ENCODE measurements around the gene DDB1. TPM values are rescaled to one million over a fixed set of nuclear protein-coding genes. Genes with fewer than 3 reads are reported as not detected.

The DDB1 gene
- total RNA-seq, 1 donor from 2014 or later = 113 TPM

DNA sequence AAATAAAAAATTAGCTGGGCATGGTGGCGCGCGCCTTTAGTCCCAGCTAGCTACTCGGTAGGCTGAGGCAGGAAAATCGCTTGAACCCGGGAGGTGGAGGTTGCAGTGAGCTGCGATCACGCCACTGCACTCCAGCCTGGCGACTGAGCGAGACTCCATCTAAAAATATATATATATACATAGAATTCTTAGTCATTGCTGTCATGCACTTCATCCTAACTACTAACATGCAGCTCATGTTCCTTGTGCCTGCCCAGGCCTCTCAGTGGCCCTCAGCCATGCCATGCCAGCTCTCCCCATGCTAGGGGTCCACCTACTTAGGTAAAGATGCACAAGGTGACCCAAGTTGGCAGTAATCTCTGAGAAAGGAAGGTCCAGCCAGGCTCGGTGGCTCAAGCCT is 25.7 kb upstream of the DDB1 start:
- no peak for ATAC-seq
- DNase-seq (ENCODE audit: missing footprints) = no peak
- intact Hi-C loops (cut with DNase I) = no loop called here

- intact Hi-C loops (cut with DNase I) = no loop called here
- DNase-seq (ENCODE audit: missing footprints) = no peak
- ATAC-seq = no peak
Observed at GRCh38 chr11:61357894-61358239, 25.0 kb upstream of the DDB1 start.

- intact Hi-C loops (cut with DNase I) = no loop called here
- no peak for DNase-seq (ENCODE audit: missing footprints)
- no peak for ATAC-seq
Observed at GRCh38 chr11:61357233-61357893, 24.5 kb upstream of the DDB1 start.

GRCh38 chr11:61356706-61357105 is 23.8 kb upstream of the DDB1 start:
- intact Hi-C loops (cut with DNase I) = no loop called here
- ATAC-seq (no peak), DNase-seq (ENCODE audit: missing footprints) (no peak)

- no peak for DNase-seq (ENCODE audit: missing footprints)
- intact Hi-C loops (cut with DNase I) = no loop called here
- ATAC-seq = no peak
Observed at GRCh38 chr11:61354208-61354607, 21.3 kb upstream of the DDB1 start.

- ATAC-seq (no peak), DNase-seq (ENCODE audit: missing footprints) (no peak)
- intact Hi-C loops (cut with DNase I) = no loop called here
Observed at GRCh38 chr11:61353131-61354067, 20.5 kb upstream of the DDB1 start.

DNA sequence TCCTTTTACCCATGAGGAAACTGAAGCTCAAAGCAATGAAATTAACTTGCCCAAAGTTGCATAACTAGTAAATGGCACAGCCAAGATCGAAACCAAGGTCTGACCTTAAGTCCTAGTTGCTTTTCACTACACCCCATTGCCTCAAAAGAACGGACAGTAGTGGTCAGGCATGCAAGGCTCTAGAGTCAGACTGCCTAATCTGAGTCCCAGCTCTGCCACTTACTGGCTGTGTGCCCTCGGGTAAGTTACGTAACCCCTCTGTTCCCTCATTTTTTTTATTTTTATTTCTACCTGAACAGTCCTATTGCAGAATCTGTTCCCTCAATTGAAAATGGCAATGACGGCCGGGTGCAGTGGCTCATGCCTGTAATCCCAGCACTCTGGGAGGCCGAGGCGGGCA is 19.1 kb upstream of the DDB1 start:
- DNase-seq (ENCODE audit: missing footprints) (no peak), ATAC-seq (no peak)
- intact Hi-C loops (cut with DNase I) = no loop called here

GRCh38 chr11:61350803-61351202 is 17.9 kb upstream of the DDB1 start:
- ATAC-seq (no peak), DNase-seq (ENCODE audit: missing footprints) (peak; percentile 46)
- intact Hi-C loops (cut with DNase I) = no loop called here

DNA sequence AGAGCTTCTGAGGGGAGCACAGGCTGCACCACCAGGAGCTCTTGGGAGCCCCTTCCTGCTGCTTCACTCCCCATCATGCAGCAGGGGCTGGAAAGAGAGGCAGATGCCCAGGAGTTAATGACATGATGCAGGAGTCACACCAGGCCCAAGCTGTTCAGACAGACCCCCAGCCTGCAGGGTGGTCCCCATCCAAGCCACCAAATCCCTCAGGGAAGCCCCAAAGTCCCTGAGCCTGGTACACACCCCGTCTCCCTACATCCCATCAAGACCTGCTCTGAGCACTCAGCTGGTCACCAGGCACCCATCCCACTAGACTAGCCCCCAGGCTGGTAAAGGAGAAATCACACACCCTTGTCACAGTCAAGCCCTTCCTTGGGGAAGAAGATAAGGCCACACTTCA is 17.4 kb upstream of the DDB1 start:
- no peak for ATAC-seq
- DNase-seq (ENCODE audit: missing footprints) = no peak
- intact Hi-C loops (cut with DNase I) = no loop called here

- ATAC-seq (no peak), DNase-seq (ENCODE audit: missing footprints) (peak; percentile 47)
- intact Hi-C loops (cut with DNase I) = no loop called here
Observed at GRCh38 chr11:61349916-61350315, 17.0 kb upstream of the DDB1 start.

DNA sequence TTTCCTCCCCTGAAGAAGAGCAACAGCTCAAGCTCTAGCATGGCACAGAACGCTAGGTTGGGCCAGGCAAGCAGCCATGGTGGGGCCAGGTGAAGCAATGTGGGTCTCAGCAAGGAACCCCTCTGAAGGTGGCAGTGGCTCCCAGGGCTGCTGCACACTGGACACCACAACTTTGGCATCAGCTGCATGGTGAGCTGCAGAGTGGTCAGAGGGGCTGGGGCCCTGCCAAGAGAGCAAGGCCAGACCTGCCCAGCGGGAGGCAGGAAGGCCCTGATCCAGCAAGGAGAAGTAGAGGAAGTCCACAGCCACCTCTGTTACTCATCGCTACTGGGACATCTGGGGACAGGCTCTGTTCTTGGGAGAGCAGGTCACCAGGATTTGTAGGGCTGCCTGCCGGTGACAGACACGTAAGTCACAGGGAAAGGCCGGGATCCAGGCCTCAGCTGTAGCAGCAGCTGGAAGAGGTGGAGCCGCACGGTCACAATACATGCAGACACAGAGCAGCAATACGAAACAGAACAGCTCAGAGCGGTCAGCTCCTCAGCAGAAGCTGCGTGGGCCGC is 16.4 kb upstream of the DDB1 start:
- ATAC-seq = no peak
- intact Hi-C loops (cut with DNase I) = no loop called here
- peak; percentile 52 for DNase-seq (ENCODE audit: missing footprints)

GRCh38 chr11:61347916-61348461 is 15.1 kb upstream of the DDB1 start:
- intact Hi-C loops (cut with DNase I) = no loop called here
- no peak for ATAC-seq
- DNase-seq (ENCODE audit: missing footprints) = peak; percentile 74

GRCh38 chr11:61345954-61346843 is 13.3 kb upstream of the DDB1 start:
- DNase-seq (ENCODE audit: missing footprints) = peak; percentile 23
- intact Hi-C loops (cut with DNase I) = no loop called here
- ATAC-seq = no peak

DNA sequence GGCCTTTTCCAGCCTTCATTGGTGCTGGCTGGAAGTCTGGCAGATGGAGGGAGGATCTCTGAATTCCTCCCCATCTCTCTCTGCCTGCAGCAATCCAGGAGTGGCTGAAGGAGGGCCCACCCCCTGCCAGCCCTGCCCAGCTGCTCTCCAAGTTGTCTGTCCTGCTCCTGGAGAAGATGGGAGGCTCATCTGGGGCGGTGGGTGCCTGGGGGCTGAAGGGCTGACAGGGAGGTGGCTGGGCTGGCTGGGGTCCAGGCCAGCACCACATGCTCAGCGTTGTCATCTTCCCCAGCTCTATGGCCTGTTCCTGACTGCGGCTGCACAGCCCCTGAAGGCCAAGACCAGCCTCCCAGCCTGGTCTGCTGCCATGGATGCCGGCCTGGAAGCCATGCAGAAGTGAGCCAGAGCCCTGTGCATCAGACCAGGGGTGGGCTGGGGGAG is 12.3 kb upstream of the DDB1 start:
- peak; percentile 61 for DNase-seq (ENCODE audit: missing footprints)
- intact Hi-C loops (cut with DNase I) = no loop called here
- no peak for ATAC-seq

DNA sequence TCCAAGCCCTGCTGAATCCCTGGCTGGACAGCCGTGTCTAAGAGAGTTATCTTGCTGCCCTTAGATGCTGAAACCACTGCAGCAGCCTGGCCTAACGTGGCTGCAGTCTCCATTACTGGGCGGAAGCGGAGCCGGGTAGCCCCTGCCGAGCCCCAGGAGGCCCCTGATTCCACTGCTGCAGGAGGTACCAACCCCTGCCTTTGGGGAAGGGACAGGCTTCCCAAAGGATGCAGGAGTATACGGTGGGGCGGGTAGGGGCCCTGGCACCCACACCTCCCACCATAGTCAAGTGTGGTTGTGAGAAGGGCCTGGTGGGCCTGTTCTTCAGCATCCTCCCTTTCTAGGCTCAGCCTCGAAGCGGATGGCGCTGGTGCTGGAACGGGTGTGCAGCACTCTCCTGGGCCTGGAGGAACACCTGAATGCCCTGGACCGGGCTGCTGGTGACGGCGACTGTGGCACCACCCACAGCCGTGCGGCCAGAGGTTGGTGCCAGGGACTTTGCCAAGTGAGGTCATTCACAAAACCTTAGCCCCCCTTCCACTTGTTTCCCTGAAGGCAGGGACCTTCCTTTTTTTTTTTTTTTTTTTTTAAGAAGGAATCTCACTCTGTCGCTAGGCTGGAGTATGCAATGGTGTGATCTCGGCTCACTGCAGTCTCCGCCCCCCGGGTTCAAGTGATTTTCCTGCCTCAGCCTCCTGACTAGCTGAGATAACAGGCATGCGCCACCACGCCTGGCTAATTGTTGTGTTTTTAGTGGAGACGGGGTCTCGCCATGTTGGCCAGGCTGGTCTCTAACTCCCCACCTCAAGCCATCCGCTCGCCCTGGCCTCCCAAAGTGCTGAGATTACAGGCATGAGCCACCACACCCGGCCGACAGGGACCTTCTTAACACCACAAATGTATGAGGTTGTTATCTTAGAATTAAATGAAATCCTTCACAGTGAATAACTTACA is 11.2 kb upstream of the DDB1 start:
- intact Hi-C loops (cut with DNase I) = no loop called here
- ATAC-seq = no peak

GRCh38 chr11:61342207-61342803 is 9.4 kb upstream of the DDB1 start:
- intact Hi-C loops (cut with DNase I) = no loop called here
- DNase-seq (ENCODE audit: missing footprints) (no peak), ATAC-seq (no peak)

More for the DNA sequence above, 11.2 kb upstream of the DDB1 start:
- peak; percentile 63 for DNase-seq (ENCODE audit: missing footprints)

GRCh38 chr11:61341706-61342105 is 8.8 kb upstream of the DDB1 start:
- intact Hi-C loops (cut with DNase I) = no loop called here
- DNase-seq (ENCODE audit: missing footprints) (no peak), ATAC-seq (no peak)
